Measurements from ENCODE around the gene PCSK9.

PCSK9 gene

GRCh38 chr1:55044617-55045397 is 5.5 kb downstream of the PCSK9 start:
- no peak for DNase-seq

DNA sequence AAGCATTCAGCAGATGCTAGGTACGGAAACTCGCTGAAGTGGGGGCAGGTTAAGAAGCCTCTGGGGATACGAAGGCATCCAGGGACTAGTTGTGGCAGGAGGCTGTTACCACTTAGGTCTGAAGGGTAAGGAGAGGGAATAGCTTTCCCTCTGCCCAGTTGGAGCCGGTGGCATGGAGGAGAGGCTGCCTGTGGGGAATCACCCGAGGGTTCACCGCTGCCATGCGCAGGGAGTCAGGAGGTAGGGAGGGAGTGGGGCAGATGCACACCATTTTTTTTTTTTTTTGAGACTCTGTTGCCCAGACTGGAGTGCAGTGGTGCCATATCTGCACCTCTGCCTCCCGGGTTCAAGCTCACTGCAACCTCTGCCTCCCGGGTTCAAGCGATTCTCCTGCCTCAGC is 6.1 kb downstream of the PCSK9 start:
- no peak for DNase-seq

DNA sequence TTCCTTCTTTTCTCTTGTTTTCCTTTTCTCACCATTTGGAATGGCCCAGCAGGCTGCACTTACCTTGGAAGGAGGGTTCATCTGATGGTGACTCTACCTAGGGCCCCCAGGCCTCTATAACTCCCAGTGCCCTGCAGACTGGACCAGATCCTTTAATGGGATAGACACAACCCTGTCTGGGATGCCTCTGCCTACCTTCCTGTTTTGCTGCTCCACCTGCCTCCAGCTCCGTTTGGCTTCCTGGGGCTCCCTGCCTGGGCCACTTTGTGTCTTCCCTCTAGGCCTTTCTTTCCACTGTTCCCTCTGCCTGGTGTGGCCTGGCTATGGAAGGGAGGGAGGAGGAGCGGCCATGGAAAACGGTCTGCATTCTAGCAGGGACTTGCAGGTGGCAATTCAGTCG is 7.5 kb downstream of the PCSK9 start:
- DNase-seq: no peak

GRCh38 chr1:55047611-55048010 is 8.3 kb downstream of the PCSK9 start:
- DNase-seq: no peak

GRCh38 chr1:55048453-55049270 is 9.3 kb downstream of the PCSK9 start:
- no peak for DNase-seq

DNA sequence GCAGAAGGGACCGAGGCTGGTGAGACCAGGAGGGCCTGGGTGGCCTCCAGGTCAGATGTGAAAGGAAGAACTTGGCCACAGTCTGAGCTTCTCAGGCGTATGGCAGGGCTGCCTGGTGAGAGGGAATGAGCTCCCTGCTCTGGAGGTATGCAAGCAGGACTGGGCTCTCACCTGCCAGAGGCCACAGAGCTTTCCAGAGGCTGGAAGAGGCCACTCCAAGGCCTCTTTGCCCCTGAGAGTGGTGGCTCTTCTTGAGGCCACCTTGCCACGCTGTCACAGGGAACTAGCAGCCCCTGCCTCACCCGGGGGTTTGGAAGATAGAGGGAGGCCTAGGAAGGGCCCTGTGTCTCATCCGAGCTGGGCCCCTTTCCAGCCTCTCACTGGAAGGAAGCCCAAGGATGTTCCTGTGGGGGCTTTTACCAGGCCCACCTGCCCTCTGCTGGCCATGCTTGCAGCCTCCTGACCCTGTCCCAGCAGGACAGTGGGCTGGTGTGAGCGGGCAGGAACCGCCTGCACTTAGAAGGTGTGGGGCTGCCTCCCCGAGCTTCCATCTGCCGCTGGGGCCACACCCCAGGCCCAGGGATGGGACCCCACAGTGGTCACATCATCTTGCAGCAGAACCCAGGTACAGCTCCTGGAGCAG is 10.0 kb downstream of the PCSK9 start:
- DNase-seq: no peak

DNA sequence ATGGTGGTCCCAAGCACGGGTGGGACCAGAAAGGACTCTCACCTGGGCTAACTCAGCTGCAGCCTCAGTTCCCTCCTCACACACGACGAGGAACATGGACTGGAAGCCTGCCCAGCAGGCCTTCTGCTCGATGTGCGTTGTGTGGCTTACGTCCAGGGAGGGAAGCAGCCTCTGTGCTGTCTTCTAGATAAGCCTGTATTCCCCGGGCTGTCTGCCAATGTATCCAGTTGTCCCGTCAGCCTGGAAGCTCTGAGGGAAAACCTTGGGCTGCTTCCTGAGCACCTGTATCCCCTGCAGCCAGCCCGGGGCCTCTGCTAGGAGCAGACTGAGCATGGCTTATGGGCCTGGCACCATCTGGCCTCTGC is 10.5 kb downstream of the PCSK9 start:
- DNase-seq: peak; percentile 76

DNA sequence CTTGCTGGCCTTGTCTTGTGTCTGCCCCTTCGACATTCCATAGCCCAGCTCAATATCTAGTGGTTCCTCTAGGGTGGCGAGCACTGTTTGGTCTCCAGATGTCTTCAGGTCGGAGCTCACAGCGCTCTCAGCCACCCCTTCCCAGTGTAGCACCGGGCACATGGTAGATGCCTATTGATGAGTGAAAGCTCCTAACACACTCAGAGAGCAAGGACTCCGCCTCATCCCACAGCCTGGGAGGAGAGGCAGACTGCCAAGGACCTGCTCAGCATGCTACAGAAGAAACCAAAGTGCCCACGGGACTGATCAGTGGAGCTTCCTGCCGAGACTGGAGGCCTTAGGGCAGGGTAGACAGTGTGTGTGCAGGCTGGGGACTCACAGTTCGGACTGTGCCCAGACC is 10.9 kb downstream of the PCSK9 start:
- DNase-seq: peak; percentile 63

DNA sequence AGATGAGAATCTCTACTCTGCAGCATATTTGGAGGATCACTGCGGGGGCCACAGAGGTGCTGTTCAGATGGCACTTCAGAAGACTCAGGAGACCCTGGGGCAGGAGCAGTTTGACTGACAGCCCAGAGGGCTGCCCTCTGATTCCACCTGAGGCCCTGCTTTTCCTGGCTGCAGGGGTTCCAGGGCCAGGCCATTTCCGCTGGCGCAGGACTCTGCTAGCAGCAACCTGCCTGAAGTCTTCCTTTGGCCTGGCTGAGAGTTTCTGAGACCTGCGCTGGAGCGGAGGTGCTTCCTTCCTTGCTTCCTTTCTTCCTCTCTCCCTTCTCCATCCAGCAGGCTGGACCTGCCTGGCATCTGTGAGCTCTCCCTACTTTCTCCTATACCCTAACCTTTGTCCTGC is 11.8 kb downstream of the PCSK9 start:
- no peak for DNase-seq

DNA sequence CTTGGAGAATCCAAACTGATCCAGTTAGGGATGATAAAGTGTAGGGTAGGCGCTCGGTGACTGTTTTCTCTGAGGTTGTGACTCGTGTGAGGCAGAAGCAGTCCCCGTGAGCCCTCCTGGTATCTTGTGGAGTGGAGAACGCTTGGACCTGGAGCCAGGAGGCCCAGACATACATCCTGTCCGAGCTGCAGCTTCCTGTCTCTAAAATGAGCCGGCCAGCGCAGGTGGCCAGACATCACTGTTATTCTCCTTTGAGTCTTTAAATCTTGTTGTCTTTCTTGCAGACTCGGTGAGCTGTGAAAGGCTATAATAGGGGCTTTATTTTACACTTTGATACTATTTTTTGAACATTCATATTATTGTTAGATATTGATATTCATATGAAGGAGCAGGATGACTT is 12.3 kb downstream of the PCSK9 start:
- no peak for DNase-seq

- DNase-seq: no peak
Measured at GRCh38 chr1:55052221-55053142, 13.1 kb downstream of the PCSK9 start.

DNA sequence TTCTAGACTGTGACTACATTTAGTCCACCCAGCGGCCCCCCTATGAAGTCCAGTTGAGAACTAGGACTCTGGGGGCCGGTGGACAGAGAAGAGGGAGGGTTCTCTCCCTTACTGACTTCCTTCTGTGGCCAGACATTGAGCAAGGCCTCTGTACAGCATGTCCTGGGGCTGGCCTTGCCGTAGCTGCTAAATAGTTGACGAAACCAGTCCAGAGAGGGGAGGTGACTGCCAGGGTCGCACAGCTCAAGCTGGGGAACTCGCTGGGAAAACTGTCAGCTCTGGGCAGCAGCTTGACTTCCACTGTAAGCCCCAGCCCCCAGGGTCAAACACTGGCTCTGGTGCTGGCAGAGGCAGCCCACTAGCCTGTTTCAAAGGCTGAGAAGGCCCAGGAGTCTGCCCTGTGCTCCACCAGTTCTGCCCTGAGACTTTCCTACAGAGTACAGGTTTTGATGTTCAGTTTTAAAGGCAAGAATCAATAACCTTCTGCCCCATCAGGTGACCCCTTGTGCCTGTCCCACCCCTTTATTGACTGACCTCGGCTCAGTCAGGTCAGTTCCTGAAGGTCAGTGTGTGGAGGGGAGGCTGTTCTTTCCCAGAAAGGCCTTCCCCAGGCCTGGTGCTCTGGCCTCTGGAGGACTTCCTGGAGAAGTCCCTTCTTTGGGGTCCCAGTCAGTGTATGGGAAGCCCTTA is 14.1 kb downstream of the PCSK9 start:
- DNase-seq: no peak

DNA sequence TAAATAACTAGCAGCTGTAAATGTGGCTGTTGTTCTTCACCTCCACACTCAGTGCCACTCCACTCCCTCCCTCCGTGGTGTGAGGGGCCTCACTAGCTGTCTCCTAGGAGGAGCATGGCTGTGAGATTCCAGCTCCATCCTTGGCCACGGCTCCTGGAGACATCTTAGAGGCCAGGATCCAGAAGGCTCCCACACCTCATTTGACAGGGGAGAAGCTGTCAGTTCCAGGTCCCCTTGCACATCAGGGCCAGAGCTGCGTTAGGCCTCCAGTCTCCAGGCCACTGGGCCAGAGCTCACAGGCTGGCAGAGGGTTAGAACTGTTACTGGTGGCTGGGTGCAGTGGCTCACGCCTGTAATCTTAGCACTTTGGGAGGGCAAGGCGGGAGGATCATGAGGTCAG is 15.0 kb downstream of the PCSK9 start:
- no peak for DNase-seq

DNA sequence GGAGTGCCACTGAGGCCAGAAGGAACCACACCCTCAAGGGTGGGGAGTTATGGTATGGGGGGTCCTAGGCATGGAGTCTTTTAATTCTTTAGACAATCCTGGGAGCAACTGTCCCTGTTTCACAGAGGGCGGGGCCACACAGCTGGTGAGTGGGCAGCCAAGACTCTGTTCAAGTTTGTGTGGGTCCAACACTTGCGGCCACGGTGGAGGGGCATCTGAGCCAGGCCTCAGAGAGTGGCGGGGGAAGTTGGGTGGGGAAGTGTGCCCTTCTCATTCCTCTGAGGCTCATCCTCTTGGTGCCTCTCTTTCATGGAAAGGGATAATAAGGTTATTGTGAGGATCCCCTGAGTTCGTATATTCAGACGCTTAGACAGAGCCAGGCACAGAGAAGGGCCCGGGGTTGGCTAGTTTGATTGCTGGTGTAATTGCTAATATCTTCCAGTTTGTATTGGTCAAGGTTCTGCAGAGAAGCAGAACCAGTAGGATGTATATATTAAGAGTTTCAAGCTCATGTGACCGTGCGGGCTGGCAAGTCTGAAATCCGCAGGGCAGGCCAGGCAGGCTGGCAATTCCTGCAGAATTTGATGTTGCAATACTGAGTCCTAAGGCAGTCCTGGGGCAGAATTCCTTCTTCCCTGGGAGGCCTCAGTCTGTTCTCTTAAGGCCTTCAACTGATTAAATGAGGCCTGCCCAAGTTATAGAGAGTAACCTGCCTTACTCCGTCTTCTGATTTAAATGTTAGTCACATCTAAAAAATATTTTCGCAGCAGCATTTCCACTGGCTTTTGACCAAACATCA is 15.9 kb downstream of the PCSK9 start:
- DNase-seq: no peak

DNA sequence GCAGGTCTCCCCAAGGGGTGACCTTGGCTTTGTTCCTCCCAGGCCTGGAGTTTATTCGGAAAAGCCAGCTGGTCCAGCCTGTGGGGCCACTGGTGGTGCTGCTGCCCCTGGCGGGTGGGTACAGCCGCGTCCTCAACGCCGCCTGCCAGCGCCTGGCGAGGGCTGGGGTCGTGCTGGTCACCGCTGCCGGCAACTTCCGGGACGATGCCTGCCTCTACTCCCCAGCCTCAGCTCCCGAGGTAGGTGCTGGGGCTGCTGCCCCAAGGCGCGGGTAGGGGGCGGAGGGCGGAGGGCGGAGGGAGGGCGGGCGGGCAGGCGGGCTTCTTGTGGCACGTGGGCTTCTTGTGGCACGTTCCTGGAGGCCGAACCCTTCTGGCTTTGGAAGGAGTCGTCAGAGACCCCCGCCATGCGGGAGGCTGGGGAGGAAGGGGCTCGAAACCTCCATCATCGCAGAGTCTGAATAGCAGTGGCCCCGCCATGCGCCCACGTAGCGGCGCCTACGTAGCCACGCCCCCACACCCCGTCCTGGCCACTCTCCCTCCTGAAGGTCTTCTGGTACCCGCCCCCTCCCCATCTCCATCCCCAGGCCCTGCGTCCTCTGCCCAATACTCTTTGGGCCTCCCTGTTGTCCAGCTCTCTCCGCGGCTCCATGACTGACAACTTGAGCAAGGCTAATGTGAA is 16.7 kb downstream of the PCSK9 start:
- DNase-seq: no peak

GRCh38 chr1:55056632-55056992 is 17.3 kb downstream of the PCSK9 start:
- no peak for DNase-seq

DNA sequence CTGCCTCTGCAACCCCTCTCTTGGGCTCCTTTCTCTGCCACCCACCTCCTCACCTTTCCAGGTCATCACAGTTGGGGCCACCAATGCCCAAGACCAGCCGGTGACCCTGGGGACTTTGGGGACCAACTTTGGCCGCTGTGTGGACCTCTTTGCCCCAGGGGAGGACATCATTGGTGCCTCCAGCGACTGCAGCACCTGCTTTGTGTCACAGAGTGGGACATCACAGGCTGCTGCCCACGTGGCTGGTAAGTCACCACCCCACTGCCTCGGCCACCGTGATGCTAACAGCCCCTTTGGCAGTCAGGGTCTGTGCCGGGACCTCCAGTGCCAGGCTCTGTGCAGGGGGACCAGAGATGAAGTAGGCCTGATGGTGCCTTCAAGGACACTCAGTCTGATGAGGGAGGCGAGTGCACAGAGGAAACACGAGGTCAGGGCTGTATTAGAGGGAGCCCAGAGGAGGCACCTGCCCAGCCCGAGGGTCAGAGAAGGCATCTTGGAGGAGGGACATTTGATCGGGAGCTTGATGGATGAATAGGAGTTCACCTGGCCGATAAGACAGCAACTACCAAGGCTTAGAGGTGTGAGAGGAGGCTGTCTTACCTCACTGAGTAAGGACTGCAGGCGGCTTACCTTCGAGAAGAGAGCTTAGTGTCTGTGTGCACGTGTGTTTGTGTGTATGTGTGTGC is 18.1 kb downstream of the PCSK9 start:
- DNase-seq: no peak

DNA sequence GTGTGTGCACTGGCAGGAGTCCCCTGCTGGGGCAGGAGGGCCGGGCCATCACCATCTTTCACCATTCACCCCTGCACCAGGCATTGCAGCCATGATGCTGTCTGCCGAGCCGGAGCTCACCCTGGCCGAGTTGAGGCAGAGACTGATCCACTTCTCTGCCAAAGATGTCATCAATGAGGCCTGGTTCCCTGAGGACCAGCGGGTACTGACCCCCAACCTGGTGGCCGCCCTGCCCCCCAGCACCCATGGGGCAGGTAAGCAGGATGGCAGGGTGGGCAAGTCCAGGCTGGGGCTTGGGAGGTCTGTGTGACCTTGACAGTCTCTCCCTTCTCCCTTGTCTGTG is 18.6 kb downstream of the PCSK9 start:
- DNase-seq: no peak

- no peak for DNase-seq
Measured at GRCh38 chr1:55059302-55060132, 20.2 kb downstream of the PCSK9 start.
